HCT116 (cell line): ENCODE measurements around the gene CDC37L1. TPM values are rescaled to one million over a fixed set of nuclear protein-coding genes. Genes with fewer than 3 reads are reported as not detected.

Experiments used
- ATAC-seq: fragments of 200-7000 bp; cut with Tn5 transposase; 2 replicates; pipeline ENCODE4 v1.9.1; 2020; ENCODE audit warnings: mild to moderate bottlenecking, moderate library complexity
- BruUV-seq: library from RNA; stranded (reverse); fragments of 400-500 nt; replicated peaks from 2 replicates; lab custom pipeline; 2021; lab: Mats Ljungman, UMichigan
- CTCF ChIA-PET: fragments of 300-600 bp; sonication (Branson Sonifier 250); formaldehyde crosslinking; loops from one replicate; lab custom pipeline; 2021; ENCODE audit warnings: antibody characterized with exemption; lab: Charles Lee
- POLR2A ChIA-PET: fragments of 300-600, 350-600 bp; sonication (Branson Sonifier 250); formaldehyde crosslinking; loops from one replicate; lab custom pipeline; 2021; ENCODE audit warnings: antibody characterized with exemption; lab: Charles Lee
- RAD21 ChIA-PET, 2 experiments: fragments of 300-600 bp; sonication (Branson Sonifier 250); formaldehyde crosslinking; loops; one replicate each; lab custom pipeline; 2023; ENCODE audit warnings: low total read pairs in 2 of 2; ENCODE audit not compliant: uncharacterized antibody in 2 of 2, unreplicated experiment in 2 of 2, low non-redundant PET in 1 of 2; lab: Charles Lee
- DNase-seq: peaks from one replicate; pipeline ENCODE4 v3.0.0-alpha.2; 2010; ENCODE audit warnings: low read depth, low spot score
- H2AFZ ChIP-seq: fragments of 200-600 bp; shearing (Covaris generic), sonication (generic); 2 replicates; pipeline ENCODE4 v1.6.1; 2017; ENCODE audit warnings: low read depth, mixed run types, mixed read lengths, antibody characterized with exemption, low read length; ENCODE audit not compliant: poor library complexity, severe bottlenecking
- H3K27ac ChIP-seq: 2 replicates; pipeline ENCODE4 v1.5.1; 2012; ENCODE audit warnings: low read depth, low read length
- H3K27me3 ChIP-seq: fragments of 200-600 bp; sonication (generic); 2 replicates; pipeline ENCODE4 v1.6.1; 2016; ENCODE audit warnings: mixed run types, low read length, mixed read lengths; ENCODE audit not compliant: insufficient read depth
- H3K36me3 ChIP-seq, 2 experiments: fragments of 200-500 bp in 1 of 2; fragments of 200-600 bp in 1 of 2; sonication (Bioruptor generic) in 1 of 2; sonication (generic) in 1 of 2; 2 replicates each; pipeline versions ENCODE4 v1.5.1 to v1.6.1; 2014 to 2016; ENCODE audit warnings: low read length in 2 of 2, inconsistent platforms in 1 of 2, mixed read lengths in 1 of 2, mixed run types in 1 of 2; ENCODE audit not compliant: insufficient read depth in 2 of 2, control insufficient read depth in 1 of 2
- H3K4me1 ChIP-seq, 2 experiments: fragments of 200-600 bp in 1 of 2; sonication (generic) in 1 of 2; 2 replicates each; pipeline versions ENCODE4 v1.5.1 to v1.6.1; 2012 to 2017; ENCODE audit warnings: low read length in 2 of 2, inconsistent platforms in 1 of 2, mild to moderate bottlenecking in 1 of 2, mixed read lengths in 1 of 2, mixed run types in 1 of 2, moderate library complexity in 1 of 2; ENCODE audit not compliant: insufficient read depth in 2 of 2, control insufficient read depth in 1 of 2
- H3K4me2 ChIP-seq: fragments of 200-600 bp; sonication (generic); 2 replicates; pipeline ENCODE4 v1.6.1; 2017; ENCODE audit warnings: mixed run types, low read length, mixed read lengths
- H3K4me3 ChIP-seq, 2 experiments: fragments of 200-600 bp in 1 of 2; sonication (generic) in 1 of 2; replicated peaks in 1 of 2; 2 replicates each; pipeline ENCODE4 v1.5.1; 2011 to 2016; ENCODE audit warnings: low read length in 2 of 2, control low read depth in 1 of 2, low read depth in 1 of 2, mild to moderate bottlenecking in 1 of 2, mixed read lengths in 1 of 2, mixed run types in 1 of 2
- H3K79me2 ChIP-seq: fragments of 200-600 bp; sonication (generic); 2 replicates; pipeline ENCODE4 v1.6.1; 2017; ENCODE audit warnings: mild to moderate bottlenecking, mixed run types, low read length, moderate library complexity, mixed read lengths; ENCODE audit not compliant: insufficient read depth
- H3K9ac ChIP-seq: fragments of 200-600 bp; sonication (generic); 2 replicates; pipeline ENCODE4 v1.6.1; 2016; ENCODE audit warnings: low read length, mixed read lengths
- H3K9me2 ChIP-seq: fragments of 200-600 bp; sonication (generic), shearing (Covaris generic); 2 replicates; pipeline ENCODE4 v1.6.1; 2017; ENCODE audit warnings: mixed run types, mild to moderate bottlenecking, moderate library complexity; ENCODE audit not compliant: insufficient read depth
- H3K9me3 ChIP-seq, 2 experiments: fragments of 200-500 bp in 1 of 2; fragments of 200-600 bp in 1 of 2; sonication (Bioruptor generic) in 1 of 2; sonication (generic) in 1 of 2; 2 replicates each; pipeline ENCODE4 v1.6.1; 2014 to 2017; ENCODE audit warnings: low read length in 2 of 2, mixed read lengths in 2 of 2, inconsistent platforms in 1 of 2, low read depth in 1 of 2, mild to moderate bottlenecking in 1 of 2, mixed run types in 1 of 2, moderate library complexity in 1 of 2; ENCODE audit not compliant: control insufficient read depth in 1 of 2, insufficient read depth in 1 of 2
- H4K20me1 ChIP-seq: fragments of 200-600 bp; sonication (generic), shearing (Covaris generic); 2 replicates; pipeline ENCODE4 v1.6.1; 2017; ENCODE audit warnings: mixed run types, mild to moderate bottlenecking, moderate library complexity; ENCODE audit not compliant: insufficient read depth
- CBX3 ChIP-seq: IDR thresholded peaks from 2 replicates; pipeline ENCODE4 v1.6.1; 2012; ENCODE audit warnings: low read depth
- CEBPB ChIP-seq: IDR thresholded peaks from 2 replicates; pipeline ENCODE4 v1.6.1; 2012; ENCODE audit warnings: low read depth
- EGR1 ChIP-seq: IDR thresholded peaks from 2 replicates; pipeline ENCODE4 v1.6.1; 2012; ENCODE audit warnings: low read depth
- EZH2 ChIP-seq: fragments of 200-600 bp; sonication (generic); IDR thresholded peaks from 2 replicates; pipeline ENCODE4 v1.6.1; 2017; ENCODE audit warnings: antibody characterized with exemption, mixed run types
- FOSL1 ChIP-seq: IDR thresholded peaks from 2 replicates; pipeline ENCODE4 v1.6.1; 2012; ENCODE audit warnings: low read depth
- JUND ChIP-seq: IDR thresholded peaks from 2 replicates; pipeline ENCODE4 v1.6.1; 2012
- POLR2A ChIP-seq: IDR thresholded peaks from 2 replicates; pipeline ENCODE4 v1.7.0; 2011; ENCODE audit warnings: borderline replicate concordance; ENCODE audit not compliant: insufficient read depth, insufficient read length; ENCODE audit errors: extremely low read depth
- POLR2AphosphoS5 ChIP-seq: IDR thresholded peaks from 2 replicates; pipeline ENCODE4 v1.6.1; 2011; ENCODE audit warnings: mild to moderate bottlenecking, low read depth, low read length, moderate library complexity
- RAD21 ChIP-seq: IDR thresholded peaks from 2 replicates; pipeline ENCODE4 v1.6.1; 2012; ENCODE audit warnings: low read depth, mild to moderate bottlenecking
- SIN3A ChIP-seq: IDR thresholded peaks from 2 replicates; pipeline ENCODE4 v1.6.1; 2012; ENCODE audit warnings: low read depth
- SP1 ChIP-seq: IDR thresholded peaks from 2 replicates; pipeline ENCODE4 v1.6.1; 2012; ENCODE audit warnings: low read depth
- SRF ChIP-seq: IDR thresholded peaks from 2 replicates; pipeline ENCODE4 v1.6.1; 2012; ENCODE audit warnings: low read depth
- YY1 ChIP-seq: IDR thresholded peaks from 2 replicates; pipeline ENCODE4 v1.6.1; 2011; ENCODE audit warnings: low read length, low read depth, moderate library complexity, mild to moderate bottlenecking; ENCODE audit not compliant: insufficient replicate concordance; ENCODE audit errors: extremely low read depth
- ZFX ChIP-seq: fragments of 450-650 bp; IDR thresholded peaks from 2 replicates; pipeline ENCODE4 v1.6.1; 2017
- ZNF274 ChIP-seq: fragments of 200-500 bp; sonication (Bioruptor generic); IDR thresholded peaks from 2 replicates; pipeline ENCODE4 v1.6.1; 2014; ENCODE audit warnings: mild to moderate bottlenecking, low read depth, low read length, inconsistent platforms
- intact Hi-C: fragments of 100-400 bp; cut with micrococcal nuclease; formaldehyde crosslinking; loops from 2 replicates; pipeline ENCODE4 v1.10.0; 2022
- total RNA-seq: library from RNA; stranded (reverse); gene quantifications from one replicate; pipeline ENCODE4 v1.2.1, GENCODE V29; 2021; ENCODE audit not compliant: unreplicated experiment
- TF ChIP-seq, protein P1 (sequence below): IDR thresholded peaks from 2 replicates; pipeline ENCODE4 v1.6.1; 2011; ENCODE audit warnings: mild to moderate bottlenecking, low read length, moderate library complexity; ENCODE audit not compliant: insufficient replicate concordance; ENCODE audit errors: extremely low read depth
- TF ChIP-seq, protein P2 (sequence below), 3 experiments: fragments of 200-600 bp in 1 of 3; sonication (generic) in 1 of 3; IDR thresholded peaks in 2 of 3; conservative IDR thresholded peaks in 1 of 3; 2 replicates each; pipeline ENCODE4 v1.5.1; 2012 to 2017; ENCODE audit warnings: low read depth in 2 of 3, low read length in 2 of 3, antibody characterized with exemption in 1 of 3, borderline replicate concordance in 1 of 3, control low read depth in 1 of 3, mild to moderate bottlenecking in 1 of 3, mixed read lengths in 1 of 3, mixed run types in 1 of 3, moderate library complexity in 1 of 3; ENCODE audit not compliant: insufficient read depth in 1 of 3
- TF ChIP-seq, protein P3 (sequence below): IDR thresholded peaks from 2 replicates; pipeline ENCODE4 v1.6.1; 2012
- TF ChIP-seq, protein P4 (sequence below): IDR thresholded peaks from 2 replicates; pipeline ENCODE4 v1.6.1; 2012; ENCODE audit warnings: low read depth

The CDC37L1 gene
- total RNA-seq, 1 experiment from 2014 or later, result 18.1 TPM

DNA sequence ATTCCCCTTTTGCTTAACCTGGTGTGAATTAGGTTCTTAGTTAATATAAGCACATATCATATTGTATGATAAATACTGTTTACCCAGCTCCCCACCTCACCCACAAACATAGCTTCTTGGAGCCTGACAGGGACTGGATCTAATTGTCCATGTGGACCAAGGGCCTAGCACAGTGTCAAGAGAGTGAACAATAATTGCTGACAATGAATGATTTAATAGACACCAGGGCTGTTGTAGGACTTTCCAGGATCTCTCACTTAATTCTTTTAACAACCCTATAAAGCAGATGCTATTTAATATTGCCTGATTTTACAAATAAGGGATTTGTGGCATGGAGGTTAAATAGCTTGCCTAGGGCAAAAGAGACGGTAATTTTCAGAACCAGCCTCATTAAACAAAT, 36.8 kb downstream of the CDC37L1 start:
- H3K4me3 ChIP-seq, result no peak overlapping the region
- no peak for DNase-seq
- H3K9ac ChIP-seq, result no peak overlapping the region
- no peaks in the 10 kb centered on the region for H3K4me1 ChIP-seq
- no peak overlapping the region for H3K27ac ChIP-seq
- ATAC-seq, result no peak
- ChIA-PET POLR2A (no interaction called here), CTCF (no interaction called here), RAD21 (no interaction called here)
- H3K9me3 ChIP-seq, result no peaks in the 10 kb centered on the region
- peaks cover 23 to 28% of the 10 kb centered on the region in 2 experiments; a peak in 3 of 4 replicates for H3K36me3 ChIP-seq
- H3K4me2 ChIP-seq, result no peak overlapping the region
- intact Hi-C loops, result no loop called here
- no peak overlapping the region for H2AFZ ChIP-seq
- no peaks in the 10 kb centered on the region for H3K27me3 ChIP-seq
- BruUV-seq, result no TSS peak
- no peaks in the 10 kb centered on the region for H3K9me2 ChIP-seq
- H4K20me1 ChIP-seq, result no peaks in the 10 kb centered on the region
- peaks cover 3% of the 10 kb centered on the region; the same call in 1 of the 2 replicates for H3K79me2 ChIP-seq
- TF ChIP-seq POLR2A (no peak), RAD21 (no peak), JUND (no peak), SRF (no peak), SIN3A (no peak), YY1 (no peak), CEBPB (no peak), CBX3 (no peak), EGR1 (no peak), ZFX (no peak), FOSL1 (no peak), EZH2 (no peak), POLR2AphosphoS5 (no peak), ZNF274 (no peak), SP1 (no peak)
- TF ChIP-seq, protein P1, sequence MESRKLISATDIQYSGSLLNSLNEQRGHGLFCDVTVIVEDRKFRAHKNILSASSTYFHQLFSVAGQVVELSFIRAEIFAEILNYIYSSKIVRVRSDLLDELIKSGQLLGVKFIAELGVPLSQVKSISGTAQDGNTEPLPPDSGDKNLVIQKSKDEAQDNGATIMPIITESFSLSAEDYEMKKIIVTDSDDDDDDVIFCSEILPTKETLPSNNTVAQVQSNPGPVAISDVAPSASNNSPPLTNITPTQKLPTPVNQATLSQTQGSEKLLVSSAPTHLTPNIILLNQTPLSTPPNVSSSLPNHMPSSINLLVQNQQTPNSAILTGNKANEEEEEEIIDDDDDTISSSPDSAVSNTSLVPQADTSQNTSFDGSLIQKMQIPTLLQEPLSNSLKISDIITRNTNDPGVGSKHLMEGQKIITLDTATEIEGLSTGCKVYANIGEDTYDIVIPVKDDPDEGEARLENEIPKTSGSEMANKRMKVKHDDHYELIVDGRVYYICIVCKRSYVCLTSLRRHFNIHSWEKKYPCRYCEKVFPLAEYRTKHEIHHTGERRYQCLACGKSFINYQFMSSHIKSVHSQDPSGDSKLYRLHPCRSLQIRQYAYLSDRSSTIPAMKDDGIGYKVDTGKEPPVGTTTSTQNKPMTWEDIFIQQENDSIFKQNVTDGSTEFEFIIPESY, result no peak
- TF ChIP-seq, protein P2, sequence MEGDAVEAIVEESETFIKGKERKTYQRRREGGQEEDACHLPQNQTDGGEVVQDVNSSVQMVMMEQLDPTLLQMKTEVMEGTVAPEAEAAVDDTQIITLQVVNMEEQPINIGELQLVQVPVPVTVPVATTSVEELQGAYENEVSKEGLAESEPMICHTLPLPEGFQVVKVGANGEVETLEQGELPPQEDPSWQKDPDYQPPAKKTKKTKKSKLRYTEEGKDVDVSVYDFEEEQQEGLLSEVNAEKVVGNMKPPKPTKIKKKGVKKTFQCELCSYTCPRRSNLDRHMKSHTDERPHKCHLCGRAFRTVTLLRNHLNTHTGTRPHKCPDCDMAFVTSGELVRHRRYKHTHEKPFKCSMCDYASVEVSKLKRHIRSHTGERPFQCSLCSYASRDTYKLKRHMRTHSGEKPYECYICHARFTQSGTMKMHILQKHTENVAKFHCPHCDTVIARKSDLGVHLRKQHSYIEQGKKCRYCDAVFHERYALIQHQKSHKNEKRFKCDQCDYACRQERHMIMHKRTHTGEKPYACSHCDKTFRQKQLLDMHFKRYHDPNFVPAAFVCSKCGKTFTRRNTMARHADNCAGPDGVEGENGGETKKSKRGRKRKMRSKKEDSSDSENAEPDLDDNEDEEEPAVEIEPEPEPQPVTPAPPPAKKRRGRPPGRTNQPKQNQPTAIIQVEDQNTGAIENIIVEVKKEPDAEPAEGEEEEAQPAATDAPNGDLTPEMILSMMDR (IDR thresholded peaks at IDR 0.05 in 2 of 3, conservative IDR thresholded peaks at IDR 0.05 in 1 of 3; ENCODE audit: borderline replicate concordance in 1 of 3, insufficient read depth in 1 of 3, low read depth in 2 of 3, low read length in 2 of 3), result no peak
- TF ChIP-seq, protein P3, sequence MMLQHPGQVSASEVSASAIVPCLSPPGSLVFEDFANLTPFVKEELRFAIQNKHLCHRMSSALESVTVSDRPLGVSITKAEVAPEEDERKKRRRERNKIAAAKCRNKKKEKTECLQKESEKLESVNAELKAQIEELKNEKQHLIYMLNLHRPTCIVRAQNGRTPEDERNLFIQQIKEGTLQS, result no peak
- TF ChIP-seq, protein P4, sequence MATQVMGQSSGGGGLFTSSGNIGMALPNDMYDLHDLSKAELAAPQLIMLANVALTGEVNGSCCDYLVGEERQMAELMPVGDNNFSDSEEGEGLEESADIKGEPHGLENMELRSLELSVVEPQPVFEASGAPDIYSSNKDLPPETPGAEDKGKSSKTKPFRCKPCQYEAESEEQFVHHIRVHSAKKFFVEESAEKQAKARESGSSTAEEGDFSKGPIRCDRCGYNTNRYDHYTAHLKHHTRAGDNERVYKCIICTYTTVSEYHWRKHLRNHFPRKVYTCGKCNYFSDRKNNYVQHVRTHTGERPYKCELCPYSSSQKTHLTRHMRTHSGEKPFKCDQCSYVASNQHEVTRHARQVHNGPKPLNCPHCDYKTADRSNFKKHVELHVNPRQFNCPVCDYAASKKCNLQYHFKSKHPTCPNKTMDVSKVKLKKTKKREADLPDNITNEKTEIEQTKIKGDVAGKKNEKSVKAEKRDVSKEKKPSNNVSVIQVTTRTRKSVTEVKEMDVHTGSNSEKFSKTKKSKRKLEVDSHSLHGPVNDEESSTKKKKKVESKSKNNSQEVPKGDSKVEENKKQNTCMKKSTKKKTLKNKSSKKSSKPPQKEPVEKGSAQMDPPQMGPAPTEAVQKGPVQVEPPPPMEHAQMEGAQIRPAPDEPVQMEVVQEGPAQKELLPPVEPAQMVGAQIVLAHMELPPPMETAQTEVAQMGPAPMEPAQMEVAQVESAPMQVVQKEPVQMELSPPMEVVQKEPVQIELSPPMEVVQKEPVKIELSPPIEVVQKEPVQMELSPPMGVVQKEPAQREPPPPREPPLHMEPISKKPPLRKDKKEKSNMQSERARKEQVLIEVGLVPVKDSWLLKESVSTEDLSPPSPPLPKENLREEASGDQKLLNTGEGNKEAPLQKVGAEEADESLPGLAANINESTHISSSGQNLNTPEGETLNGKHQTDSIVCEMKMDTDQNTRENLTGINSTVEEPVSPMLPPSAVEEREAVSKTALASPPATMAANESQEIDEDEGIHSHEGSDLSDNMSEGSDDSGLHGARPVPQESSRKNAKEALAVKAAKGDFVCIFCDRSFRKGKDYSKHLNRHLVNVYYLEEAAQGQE, result no peak
